Breast epithelium (tissue), 4 donors: ENCODE results near the gene TMEM208. TPM values are rescaled to one million over a fixed set of nuclear protein-coding genes. Genes with fewer than 3 reads are reported as not detected.

Experiments used
- DNase-seq, 2 donors: peaks; one replicate each; pipeline ENCODE4 v3.0.0-alpha.2; 2019; ENCODE audit warnings: low spot score in 2 of 2
- H3K27ac ChIP-seq, 2 donors: fragments of 200-600 bp; sonication (generic) in 1 of 2; one replicate each; pipeline ENCODE4 v1.5.1; 2016 to 2019; ENCODE audit warnings: mild to moderate bottlenecking in 1 of 2
- H3K27me3 ChIP-seq, 2 donors: fragments of 200-600 bp; sonication (generic) in 1 of 2; one replicate each; pipeline versions ENCODE4 v1.5.1 to v1.6.0; 2017 to 2019; ENCODE audit warnings: control low read depth in 1 of 2, mild to moderate bottlenecking in 1 of 2
- H3K36me3 ChIP-seq: fragments of 200-600 bp; one replicate; pipeline ENCODE4 v1.5.1; 2019
- H3K4me1 ChIP-seq, 2 donors: fragments of 200-600 bp; sonication (generic); one replicate each; pipeline ENCODE4 v1.5.1; 2016 to 2019; ENCODE audit warnings: control low read depth in 1 of 2
- H3K4me3 ChIP-seq, 3 donors: fragments of 200-600 bp; sonication (generic); 1 replicate in 2 of 3; 2 replicates in 1 of 3; pipeline ENCODE4 v1.5.1; 2016 to 2019; ENCODE audit warnings: mild to moderate bottlenecking in 3 of 3, moderate library complexity in 2 of 3
- H3K9me3 ChIP-seq, 2 donors: fragments of 200-600 bp; sonication (generic) in 1 of 2; one replicate each; pipeline ENCODE4 v1.5.1; 2016 to 2019; ENCODE audit warnings: control low read depth in 1 of 2
- CTCF ChIP-seq, 3 donors: fragments of 450-650 bp; IDR thresholded peaks; one replicate each; pipeline ENCODE4 v1.5.1; 2016 to 2017; ENCODE audit warnings: antibody characterized with exemption in 3 of 3, mild to moderate bottlenecking in 3 of 3, moderate library complexity in 3 of 3
- POLR2A ChIP-seq: fragments of 450-650 bp; IDR thresholded peaks from one replicate; pipeline ENCODE4 v1.6.1; 2016; ENCODE audit warnings: antibody characterized with exemption, mild to moderate bottlenecking, moderate library complexity
- POLR2AphosphoS5 ChIP-seq, 3 donors: sonication (generic); formaldehyde crosslinking; IDR thresholded peaks; one replicate each; pipeline ENCODE4 v1.6.1; 2017; ENCODE audit warnings: antibody characterized with exemption in 3 of 3
- intact Hi-C: fragments of 100-400 bp; cut with DNase I; formaldehyde crosslinking; loops from one replicate; pipeline ENCODE4 v1.15.1; 2023; ENCODE audit warnings: low total_unique reads
- total RNA-seq, 3 donors: library from RNA; depleted of rRNA; stranded (reverse); fragments of >200 nt; gene quantifications; one replicate each; pipeline ENCODE4 v1.1.0, GENCODE V29; 2016

The TMEM208 gene
- total RNA-seq, 3 donors from 2014 or later, result 35.2 to 46.2 (median 44.2) TPM

- Histone ChIP-seq H3K27me3 (no peaks in the 10 kb centered on the region), H3K36me3 (no peaks in the 10 kb centered on the region), H3K4me1 (no peaks in the 10 kb centered on the region), H3K9me3 (no peaks in the 10 kb centered on the region), H3K4me3 (no peak overlapping the region), H3K27ac (no peak overlapping the region)
- DNase-seq, result no peak
- TF ChIP-seq POLR2A (no peak), POLR2AphosphoS5 (IDR thresholded peaks at IDR 0.05) (no peak), CTCF (IDR thresholded peaks at IDR 0.05) (no peak)
- intact Hi-C loops, result no loop called here
Measured at GRCh38 chr16:67263201-67263600, 36.3 kb downstream of the TMEM208 start.

- Histone ChIP-seq H3K27ac (no peak overlapping the region), H3K27me3 (no peaks in the 10 kb centered on the region), H3K36me3 (no peaks in the 10 kb centered on the region), H3K4me1 (no peaks in the 10 kb centered on the region), H3K9me3 (no peaks in the 10 kb centered on the region), H3K4me3 (no peak overlapping the region)
- no peak for DNase-seq
- TF ChIP-seq POLR2AphosphoS5 (IDR thresholded peaks at IDR 0.05) (no peak), POLR2A (no peak), CTCF (IDR thresholded peaks at IDR 0.05) (no peak)
- intact Hi-C loops, result no loop called here
Measured at GRCh38 chr16:67264277-67264676, 37.3 kb downstream of the TMEM208 start.

GRCh38 chr16:67264866-67265265 lies 37.9 kb downstream of the TMEM208 start:
- Histone ChIP-seq H3K27me3 (no peaks in the 10 kb centered on the region), H3K4me1 (no peaks in the 10 kb centered on the region), H3K4me3 (no peak overlapping the region), H3K36me3 (no peaks in the 10 kb centered on the region), H3K27ac (no peak overlapping the region), H3K9me3 (no peaks in the 10 kb centered on the region)
- intact Hi-C loops, result no loop called here
- no peak for DNase-seq
- TF ChIP-seq CTCF (IDR thresholded peaks at IDR 0.05) (no peak), POLR2A (no peak), POLR2AphosphoS5 (IDR thresholded peaks at IDR 0.05) (no peak)

- intact Hi-C loops, result no loop called here
- no peak overlapping the region for H3K27ac ChIP-seq
- no peak for TF ChIP-seq POLR2AphosphoS5 (IDR thresholded peaks at IDR 0.05)
- TF ChIP-seq POLR2A, result no peak
- no peak for TF ChIP-seq CTCF (IDR thresholded peaks at IDR 0.05)
- H3K4me1 ChIP-seq, result no peaks in the 10 kb centered on the region
- no peaks in the 10 kb centered on the region for H3K27me3 ChIP-seq
- DNase-seq, result no peak
- H3K4me3 ChIP-seq, result no peak overlapping the region
- H3K36me3 ChIP-seq, result no peaks in the 10 kb centered on the region
- H3K9me3 ChIP-seq, result no peaks in the 10 kb centered on the region
Measured at GRCh38 chr16:67265834-67266233, 38.9 kb downstream of the TMEM208 start.

GRCh38 chr16:67268136-67268579 lies 41.2 kb downstream of the TMEM208 start:
- no peaks in the 10 kb centered on the region for H3K9me3 ChIP-seq
- TF ChIP-seq POLR2A (no peak), POLR2AphosphoS5 (IDR thresholded peaks at IDR 0.05) (no peak), CTCF (IDR thresholded peaks at IDR 0.05) (no peak)
- no peaks in the 10 kb centered on the region for H3K4me1 ChIP-seq
- H3K36me3 ChIP-seq, result no peaks in the 10 kb centered on the region
- intact Hi-C loops, result no loop called here
- H3K27ac ChIP-seq, result no peak overlapping the region
- H3K27me3 ChIP-seq, result no peaks in the 10 kb centered on the region
- no peak for DNase-seq
- no peak overlapping the region for H3K4me3 ChIP-seq
